HG03139 (cell line): ENCODE measurements around the gene RBFOX1.

Source experiments
- ATAC-seq: cut with Tn5 transposase; IDR thresholded peaks from one replicate; pipeline ENCODE4 v1.9.1; 2021; ENCODE audit not compliant: unreplicated experiment

The RBFOX1 gene

GRCh38 chr16:7585705-7586104, 253.1 kb downstream of the RBFOX1 start:
- no peak for ATAC-seq

DNA sequence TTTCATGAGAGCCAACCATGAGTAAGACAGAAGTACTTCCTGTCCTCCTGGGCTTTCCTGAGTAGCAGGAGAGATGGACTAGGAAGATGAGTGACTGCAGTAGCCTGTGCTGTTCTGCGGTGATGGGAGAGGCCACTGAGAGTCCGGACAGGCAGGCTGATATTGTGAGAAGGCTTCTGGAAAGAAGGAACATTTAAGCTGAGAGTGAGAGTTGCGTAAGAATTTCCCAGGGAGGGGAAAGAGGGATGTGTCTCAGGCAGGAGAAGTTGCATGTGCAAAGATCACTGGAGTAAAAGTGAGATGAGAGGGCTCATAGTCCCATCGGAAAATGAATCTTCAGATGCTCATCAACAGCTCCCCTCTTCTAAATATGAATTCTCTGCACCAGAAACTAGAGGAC, 258.3 kb downstream of the RBFOX1 start:
- no peak for ATAC-seq

DNA sequence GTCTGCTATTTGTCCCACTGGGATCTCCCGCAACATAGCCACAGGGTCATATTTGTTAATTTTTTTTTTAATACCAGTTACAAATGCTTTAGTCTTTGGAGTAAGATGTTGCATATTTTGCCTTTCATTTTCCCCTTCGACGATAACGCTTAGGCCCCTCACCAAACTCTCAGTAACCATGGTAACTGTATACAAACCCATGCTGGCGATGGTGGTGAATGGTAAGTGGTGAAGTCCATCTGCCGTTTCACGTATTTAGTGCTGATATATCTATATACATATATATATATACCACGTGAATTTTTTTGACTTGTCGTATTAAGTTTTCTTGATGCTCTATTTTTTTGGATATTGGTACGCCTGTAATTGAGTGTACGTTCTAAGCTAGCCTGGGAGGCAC, 263.7 kb downstream of the RBFOX1 start:
- ATAC-seq: no peak

DNA sequence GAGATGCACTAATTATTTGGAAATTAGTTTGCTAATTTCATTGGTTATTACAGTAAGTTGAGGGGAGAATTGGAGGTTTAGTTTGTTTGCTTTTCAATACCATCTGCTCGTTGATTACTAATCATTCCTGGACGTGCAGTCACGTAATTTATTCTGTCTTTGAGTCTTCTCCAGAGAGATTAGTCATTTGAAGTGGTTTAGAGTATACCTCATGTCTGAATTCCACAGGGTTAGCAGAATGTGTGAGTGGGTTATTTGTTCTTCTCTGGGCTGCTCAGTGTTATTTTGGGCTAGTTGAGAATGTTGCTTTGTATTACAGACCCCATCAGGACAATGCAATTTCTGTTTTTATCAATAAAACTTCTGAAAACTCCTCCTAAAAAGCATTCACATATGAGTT, 265.0 kb downstream of the RBFOX1 start:
- no peak for ATAC-seq

DNA sequence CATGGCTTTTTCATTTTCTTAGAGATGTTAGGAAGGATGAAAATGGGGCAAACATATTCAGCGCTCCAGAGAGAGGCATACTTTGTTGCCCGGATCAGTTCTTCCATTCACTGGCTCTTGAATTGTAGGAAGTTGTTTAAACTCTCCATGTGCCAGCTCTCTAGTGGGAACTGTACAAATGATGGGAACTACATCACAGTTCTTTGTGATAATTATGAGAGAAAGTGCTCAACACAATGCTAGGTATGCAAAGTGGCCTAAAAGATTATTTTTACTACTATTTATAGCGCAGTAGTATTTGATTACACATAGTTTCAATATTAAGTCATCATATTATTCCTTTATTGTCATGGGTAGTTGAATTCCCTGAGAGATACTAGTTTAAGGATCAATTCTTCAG, 268.5 kb downstream of the RBFOX1 start:
- no peak for ATAC-seq

DNA sequence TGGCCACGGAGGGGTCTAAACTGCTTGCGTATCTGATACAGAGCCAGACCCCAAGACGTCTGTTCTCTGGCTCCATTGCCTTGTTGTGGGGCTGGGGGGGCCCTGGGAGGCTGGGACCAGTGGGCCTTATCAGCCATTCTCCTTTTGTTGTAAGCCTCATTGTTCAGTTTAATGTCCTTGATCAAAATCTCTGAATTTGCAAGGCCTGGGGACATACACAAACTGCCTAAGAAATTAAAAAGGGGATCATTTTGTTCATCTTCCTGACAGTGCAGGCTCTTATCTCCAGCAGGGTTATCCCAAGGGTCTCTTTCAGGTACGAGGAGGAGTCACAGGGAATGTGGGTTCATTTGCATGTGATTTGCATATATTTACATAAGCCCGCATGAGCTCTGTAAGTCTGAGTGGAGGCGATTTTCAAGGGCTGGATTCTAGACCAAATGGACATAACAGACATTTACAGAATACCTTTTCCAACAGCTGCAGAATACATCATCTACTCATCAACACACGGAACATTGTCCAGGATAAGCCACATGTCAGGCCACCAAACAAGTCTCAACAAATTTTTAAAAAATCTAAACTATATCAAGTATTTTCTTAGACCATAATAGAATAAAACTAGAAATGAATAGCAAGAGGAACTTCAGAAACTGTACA, 269.8 kb downstream of the RBFOX1 start:
- no peak for ATAC-seq

- no peak for ATAC-seq
Observed at GRCh38 chr16:7605812-7606211, 273.2 kb downstream of the RBFOX1 start.

DNA sequence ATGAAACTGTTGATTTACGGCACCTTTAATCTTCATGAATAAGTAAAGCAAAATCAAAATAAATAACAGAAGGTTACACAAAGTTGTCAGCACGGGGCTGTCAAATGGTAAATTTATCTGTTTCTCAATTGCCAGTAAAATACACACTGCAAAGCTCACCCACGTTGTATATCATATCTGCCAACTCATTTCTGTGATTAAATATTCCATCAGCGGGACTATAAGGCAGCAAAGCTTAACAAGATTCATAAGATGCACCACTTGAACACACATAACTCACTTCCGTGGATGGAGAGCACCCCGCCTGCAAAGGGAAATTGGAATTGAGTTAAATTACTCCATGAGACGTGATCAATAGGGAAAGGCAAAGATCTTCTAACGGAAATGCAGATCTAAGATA, 280.0 kb downstream of the RBFOX1 start:
- no peak for ATAC-seq

DNA sequence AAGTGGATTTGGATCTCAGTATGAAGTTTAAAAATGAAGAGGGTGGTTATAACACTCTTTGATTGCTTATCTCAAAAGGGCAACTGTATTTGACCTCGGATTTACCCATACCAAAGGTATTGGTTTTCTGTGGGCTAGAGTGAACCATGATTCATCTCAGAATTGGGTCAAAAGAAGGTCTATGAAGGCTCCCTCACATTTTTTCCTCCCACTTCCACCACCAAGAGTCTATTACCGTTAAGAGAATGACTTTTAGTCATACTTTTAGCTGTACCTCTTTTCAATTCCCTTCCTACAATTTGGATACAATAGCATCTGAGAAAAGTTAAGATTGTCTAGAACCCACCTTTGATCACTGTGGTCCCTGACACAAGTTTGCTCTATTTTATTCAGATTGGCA, 280.9 kb downstream of the RBFOX1 start:
- ATAC-seq: no peak

- ATAC-seq: no peak
Observed at GRCh38 chr16:7614021-7614795, 281.6 kb downstream of the RBFOX1 start.

- no peak for ATAC-seq
Observed at GRCh38 chr16:7615565-7615964, 282.9 kb downstream of the RBFOX1 start.

- no peak for ATAC-seq
Observed at GRCh38 chr16:7624871-7625766, 292.5 kb downstream of the RBFOX1 start.

DNA sequence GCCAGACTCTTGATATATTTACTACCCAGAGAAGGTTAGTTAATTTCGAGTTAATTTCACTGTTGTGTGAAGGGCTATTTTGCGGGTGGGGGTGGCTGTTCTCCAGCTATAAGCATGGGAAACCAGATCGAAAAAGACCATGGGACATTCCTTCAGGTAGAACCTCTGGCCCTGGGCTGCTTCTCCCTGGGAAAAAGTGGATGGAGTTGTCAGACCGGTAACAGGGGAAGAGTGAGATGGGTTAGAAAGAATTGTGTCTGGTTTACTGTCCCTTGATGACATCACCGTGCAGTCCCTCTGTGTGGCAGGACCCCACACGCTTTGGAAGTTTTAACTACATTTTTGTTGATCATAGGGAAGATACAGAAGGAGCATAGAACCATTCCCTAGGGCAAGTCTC, 296.3 kb downstream of the RBFOX1 start:
- ATAC-seq: no peak

GRCh38 chr16:7629571-7629970, 296.9 kb downstream of the RBFOX1 start:
- ATAC-seq: no peak

DNA sequence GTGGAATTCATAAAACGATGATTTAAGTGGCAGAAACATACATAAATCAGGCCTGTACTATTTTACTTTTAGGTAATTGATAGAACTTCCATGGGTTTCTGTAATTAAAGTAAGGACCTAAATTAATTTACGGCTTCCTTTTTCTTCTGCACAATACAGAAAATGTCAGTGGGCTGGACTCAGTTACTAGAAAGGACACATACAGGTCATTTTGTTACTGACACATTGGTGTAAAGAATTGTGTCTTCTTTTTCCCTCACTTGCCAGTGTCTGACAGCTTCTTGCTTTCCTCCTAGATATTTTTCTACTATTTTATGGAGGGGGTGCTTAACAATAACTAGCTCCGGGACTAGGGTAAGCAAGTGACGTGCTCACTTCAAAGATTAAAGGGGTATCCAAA, 304.8 kb downstream of the RBFOX1 start:
- ATAC-seq: no peak

DNA sequence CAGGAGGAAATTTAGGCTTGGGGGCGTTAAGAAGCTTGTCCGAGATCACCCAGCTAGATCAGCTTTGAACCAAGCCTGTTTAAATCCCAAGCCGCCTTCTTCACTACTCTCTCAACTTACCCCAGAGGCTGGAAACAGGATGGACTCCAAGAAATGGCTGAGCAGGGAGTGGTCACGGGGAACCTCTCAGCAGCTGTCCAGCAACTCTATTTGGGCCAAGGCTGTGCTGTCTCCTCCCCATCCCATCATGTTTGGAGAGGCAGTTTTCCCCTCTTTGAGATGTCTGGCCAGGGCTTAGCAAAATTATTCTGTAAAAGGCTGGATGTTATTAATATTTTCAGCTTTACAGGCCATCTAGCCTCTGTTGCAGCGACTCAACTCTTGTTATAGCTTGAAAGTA, 305.7 kb downstream of the RBFOX1 start:
- ATAC-seq: no peak

GRCh38 chr16:7640334-7640733, 307.7 kb downstream of the RBFOX1 start:
- ATAC-seq: no peak

GRCh38 chr16:7644176-7644575, 311.5 kb downstream of the RBFOX1 start:
- ATAC-seq: no peak

- ATAC-seq: no peak
Observed at GRCh38 chr16:7644811-7645210, 312.2 kb downstream of the RBFOX1 start.

DNA sequence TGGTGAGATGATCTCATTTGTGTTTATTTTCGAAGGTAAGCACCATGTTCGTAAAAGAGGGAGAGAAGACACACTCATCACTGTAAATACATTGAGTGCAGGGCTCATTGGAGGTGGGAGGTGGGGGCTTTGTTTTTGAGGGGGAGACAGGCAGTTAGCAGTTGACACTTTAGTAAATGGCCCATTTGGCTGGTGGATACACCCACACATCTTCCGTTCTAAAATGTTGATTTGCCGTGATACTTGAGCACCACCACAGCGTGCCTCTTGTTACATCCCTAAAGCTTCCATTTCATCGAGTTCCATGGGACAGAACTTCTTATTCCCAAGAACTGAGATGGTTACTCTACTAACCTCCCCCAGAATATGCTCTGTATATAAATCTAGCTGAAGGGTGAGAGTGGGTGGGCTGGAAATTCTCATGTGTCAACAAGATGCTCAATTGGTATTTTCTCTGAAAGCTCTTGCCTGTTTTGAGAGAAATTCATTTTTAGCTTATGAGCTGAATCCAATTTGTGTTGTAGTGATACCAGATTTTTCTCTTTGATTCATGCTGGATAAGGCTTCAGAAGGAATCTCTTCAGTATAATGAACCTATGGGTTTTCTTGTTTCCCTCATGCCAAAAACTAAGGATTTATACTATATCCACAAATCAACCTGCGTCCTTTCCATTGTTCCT, 314.3 kb downstream of the RBFOX1 start:
- ATAC-seq: no peak

GRCh38 chr16:7650431-7650830, 317.8 kb downstream of the RBFOX1 start:
- ATAC-seq: no peak
